Measurements from ENCODE around the gene PTPRM.

- TF ChIP-seq POLR2A (IDR thresholded peaks at IDR 0.05), result no peak
- no peak for TF ChIP-seq CTCF (IDR thresholded peaks at IDR 0.05)
- TF ChIP-seq EP300 (IDR thresholded peaks at IDR 0.05), result no peak
Measured at GRCh38 chr18:7822435-7823331, 255.6 kb downstream of the PTPRM start.

All from ovary (tissue), 3 donors.